ENCODE results near the gene CUTA.

DNA sequence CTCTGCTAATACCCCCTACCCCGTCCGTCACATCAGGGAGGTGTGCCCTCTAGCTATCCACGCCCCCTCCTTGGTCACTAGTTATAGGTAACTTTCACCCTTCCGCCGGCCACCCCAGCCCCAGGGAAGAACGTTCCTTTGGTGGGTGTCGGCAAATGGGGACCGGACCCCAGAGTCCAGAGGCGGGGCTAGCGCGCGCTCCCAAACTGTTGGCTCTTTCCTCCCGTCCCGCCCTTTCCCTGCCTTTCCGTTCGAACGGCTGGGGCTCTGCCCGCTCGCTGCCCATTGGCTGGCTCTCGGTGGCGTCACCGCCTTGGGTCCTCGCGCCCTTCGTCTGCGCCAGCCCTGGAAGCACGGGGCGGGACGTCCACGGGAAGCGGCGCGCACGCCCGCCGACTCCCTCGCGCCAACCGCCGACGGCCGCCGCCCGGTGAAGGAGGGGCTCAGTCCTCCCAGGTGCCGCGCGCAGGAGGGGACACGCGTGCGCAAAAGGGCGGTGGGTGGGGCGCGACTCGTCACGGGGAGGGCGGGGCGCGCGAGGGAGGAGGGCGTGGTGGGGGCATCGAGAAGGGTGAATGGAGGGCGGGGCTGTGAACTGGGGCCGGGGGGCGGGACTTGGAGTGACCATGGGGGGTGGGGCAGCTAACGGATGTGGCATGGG is 7.7 kb downstream of the CUTA start:
- TF ChIP-seq CTCF (IDR thresholded peaks at IDR 0.05; ENCODE audit: poor library complexity, severe bottlenecking) (no peak), POLR2AphosphoS5 (IDR thresholded peaks at IDR 0.05) (peak; percentile 15), TAF1 (IDR thresholded peaks at IDR 0.05; ENCODE audit: low read depth) (no peak), EP300 (conservative IDR thresholded peaks at IDR 0.05; ENCODE audit: poor library complexity, severe bottlenecking) (no peak), EZH2 (IDR thresholded peaks at IDR 0.05; ENCODE audit: borderline replicate concordance, insufficient read depth, low read length, poor library complexity, severe bottlenecking) (no peak), SMC3 (conservative IDR thresholded peaks at IDR 0.05; ENCODE audit: poor library complexity) (no peak), RAD21 (conservative IDR thresholded peaks at IDR 0.05) (no peak), MXI1 (conservative IDR thresholded peaks at IDR 0.05; ENCODE audit: poor library complexity, severe bottlenecking) (peak; percentile 91)
